Nephron progenitor cell (in vitro differentiated cells): ENCODE data around the gene H6PD.
A peak's percentile ranks its signal among the peaks of the same experiment; 100 is the strongest.
"Not testable (repeated sequence)": the region's sequence is repeated elsewhere in the genome, so short reads cannot be mapped to it uniquely, and the experiment has no call there.

Experiments
- DNase-seq: peaks from one replicate; pipeline ENCODE4 v3.0.0; 2021
- H3K27ac Mint-ChIP-seq: 2 replicates; pipeline ENCODE4 v1.8.0; 2021; ENCODE audit warnings: mild to moderate bottlenecking, moderate library complexity, mixed read lengths
- H3K27me3 Mint-ChIP-seq: 2 replicates; pipeline ENCODE4 v1.8.0; 2021; ENCODE audit warnings: mild to moderate bottlenecking, low read depth, mixed read lengths; ENCODE audit not compliant: poor library complexity
- H3K36me3 Mint-ChIP-seq: 2 replicates; pipeline ENCODE4 v1.8.0; 2021; ENCODE audit warnings: low read depth, mixed read lengths
- H3K4me1 Mint-ChIP-seq: 2 replicates; pipeline ENCODE4 v1.8.0; 2021; ENCODE audit warnings: mixed read lengths
- H3K4me3 Mint-ChIP-seq: 2 replicates; pipeline ENCODE4 v1.8.0; 2021; ENCODE audit warnings: mild to moderate bottlenecking, moderate library complexity, mixed read lengths
- H3K9me3 Mint-ChIP-seq: 2 replicates; pipeline ENCODE4 v1.8.0; 2021; ENCODE audit warnings: mild to moderate bottlenecking, moderate library complexity, mixed read lengths
- TF ChIP-seq, protein P1 (sequence below): fragments of 200-600 bp; sonication (generic); IDR thresholded peaks from 2 replicates; pipeline ENCODE4 v1.5.0; 2021; ENCODE audit warnings: antibody characterized with exemption

The H6PD gene

DNA sequence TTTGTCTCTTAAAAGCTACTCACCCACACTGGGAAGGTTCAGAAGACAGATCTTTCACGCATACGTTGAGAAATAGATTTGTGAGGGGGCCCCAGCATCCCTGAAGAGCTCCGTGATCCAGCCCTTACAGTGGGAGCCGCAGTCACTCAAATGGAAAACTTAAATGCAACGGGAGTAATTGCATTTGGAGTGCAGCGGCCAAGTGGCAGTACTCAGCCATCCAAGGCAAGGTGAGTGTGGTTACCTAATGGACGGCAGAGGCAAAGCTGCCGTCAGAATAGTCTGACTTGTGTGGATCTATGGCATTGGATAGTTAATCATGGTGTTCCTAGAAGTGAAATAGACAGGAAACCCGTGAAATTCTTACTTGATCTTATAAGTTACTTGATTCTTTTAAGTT is 63.3 kb downstream of the H6PD start:
- DNase-seq = no peak
- TF ChIP-seq, protein P1, sequence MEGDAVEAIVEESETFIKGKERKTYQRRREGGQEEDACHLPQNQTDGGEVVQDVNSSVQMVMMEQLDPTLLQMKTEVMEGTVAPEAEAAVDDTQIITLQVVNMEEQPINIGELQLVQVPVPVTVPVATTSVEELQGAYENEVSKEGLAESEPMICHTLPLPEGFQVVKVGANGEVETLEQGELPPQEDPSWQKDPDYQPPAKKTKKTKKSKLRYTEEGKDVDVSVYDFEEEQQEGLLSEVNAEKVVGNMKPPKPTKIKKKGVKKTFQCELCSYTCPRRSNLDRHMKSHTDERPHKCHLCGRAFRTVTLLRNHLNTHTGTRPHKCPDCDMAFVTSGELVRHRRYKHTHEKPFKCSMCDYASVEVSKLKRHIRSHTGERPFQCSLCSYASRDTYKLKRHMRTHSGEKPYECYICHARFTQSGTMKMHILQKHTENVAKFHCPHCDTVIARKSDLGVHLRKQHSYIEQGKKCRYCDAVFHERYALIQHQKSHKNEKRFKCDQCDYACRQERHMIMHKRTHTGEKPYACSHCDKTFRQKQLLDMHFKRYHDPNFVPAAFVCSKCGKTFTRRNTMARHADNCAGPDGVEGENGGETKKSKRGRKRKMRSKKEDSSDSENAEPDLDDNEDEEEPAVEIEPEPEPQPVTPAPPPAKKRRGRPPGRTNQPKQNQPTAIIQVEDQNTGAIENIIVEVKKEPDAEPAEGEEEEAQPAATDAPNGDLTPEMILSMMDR = no peak
- Mint-ChIP-seq H3K27me3 (no peaks in the 10 kb centered on the region), H3K9me3 (no peaks in the 10 kb centered on the region), H3K36me3 (peaks cover 13% of the 10 kb centered on the region), H3K4me3 (no peak overlapping the region), H3K27ac (peak overlapping the region; percentile 7), H3K4me1 (peaks cover 11% of the 10 kb centered on the region)

DNA sequence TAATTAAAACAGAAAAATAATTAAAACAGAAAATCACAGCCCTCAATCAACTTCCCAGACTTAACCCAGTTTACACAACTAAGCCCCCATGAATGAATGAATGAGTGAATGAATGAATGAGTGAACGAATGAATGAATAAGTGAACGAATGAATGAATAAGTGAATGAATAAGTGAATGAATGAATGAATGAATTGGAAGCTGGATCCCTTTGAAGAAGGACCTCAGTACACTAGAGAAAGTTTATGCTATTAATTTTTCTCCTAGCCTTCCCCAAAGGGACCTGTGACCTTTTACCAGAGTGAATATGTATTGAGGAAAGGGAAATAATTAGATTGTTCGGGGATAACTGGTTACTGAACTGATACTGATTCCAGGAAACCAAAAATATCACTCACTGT is 63.7 kb downstream of the H6PD start:
- Mint-ChIP-seq H3K4me1 (peaks cover 15% of the 10 kb centered on the region), H3K36me3 (peaks cover 13% of the 10 kb centered on the region), H3K27me3 (no peaks in the 10 kb centered on the region), H3K4me3 (no peak overlapping the region), H3K27ac (no peak overlapping the region), H3K9me3 (no peaks in the 10 kb centered on the region)
- TF ChIP-seq, protein P1 = no peak
- DNase-seq = no peak

DNA sequence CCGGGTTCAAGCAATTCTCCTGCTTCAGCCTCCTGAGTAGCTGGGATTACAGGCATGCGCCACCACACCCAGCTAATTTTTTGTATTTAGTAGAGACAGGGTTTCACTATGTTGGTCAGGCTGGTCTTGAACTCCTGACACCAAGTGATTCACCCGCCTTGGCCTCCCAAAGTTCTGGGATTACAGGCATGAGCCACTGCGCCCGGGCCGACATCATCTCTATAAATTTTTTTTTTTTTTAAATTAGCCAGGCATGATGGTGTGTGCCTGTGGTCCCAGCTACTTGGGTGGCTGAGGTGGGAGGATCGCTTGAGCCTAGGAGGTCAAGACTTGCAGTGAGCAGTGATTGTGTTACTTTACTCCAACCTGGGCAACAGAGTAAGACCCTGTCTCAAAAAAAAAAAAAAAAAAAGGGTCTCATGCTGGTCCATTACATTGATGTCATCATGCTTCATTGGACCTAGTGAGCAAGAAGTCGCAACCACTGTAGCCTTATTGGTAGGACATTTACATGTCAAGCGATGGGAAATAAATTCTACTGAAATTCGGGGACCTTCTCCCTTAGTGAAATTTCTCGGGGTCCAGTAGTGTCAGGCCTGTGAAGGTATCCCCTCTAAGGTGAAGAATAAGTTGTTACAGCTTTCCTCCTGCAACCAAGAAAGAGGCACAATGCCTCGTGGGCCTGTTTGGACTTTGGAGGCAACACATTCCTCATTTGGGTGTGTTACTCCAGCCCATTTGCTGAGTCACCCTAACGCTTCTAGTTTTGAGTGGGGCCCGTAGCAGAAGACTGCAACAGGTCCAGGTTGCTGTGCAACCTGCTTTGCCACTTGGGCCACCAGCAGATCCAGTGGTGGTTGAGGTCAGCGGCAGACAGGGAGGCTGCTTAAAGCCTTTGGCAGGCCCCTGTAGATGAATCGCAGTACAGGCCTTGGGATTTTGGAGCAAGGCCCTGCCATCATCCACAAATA is 65.3 kb downstream of the H6PD start:
- not testable (repeated sequence) for DNase-seq, H3K4me3 Mint-ChIP-seq, H3K27me3 Mint-ChIP-seq, H3K27ac Mint-ChIP-seq, H3K9me3 Mint-ChIP-seq
- Mint-ChIP-seq H3K36me3 (peaks cover 13% of the 10 kb centered on the region), H3K4me1 (peaks cover 20% of the 10 kb centered on the region)

DNA sequence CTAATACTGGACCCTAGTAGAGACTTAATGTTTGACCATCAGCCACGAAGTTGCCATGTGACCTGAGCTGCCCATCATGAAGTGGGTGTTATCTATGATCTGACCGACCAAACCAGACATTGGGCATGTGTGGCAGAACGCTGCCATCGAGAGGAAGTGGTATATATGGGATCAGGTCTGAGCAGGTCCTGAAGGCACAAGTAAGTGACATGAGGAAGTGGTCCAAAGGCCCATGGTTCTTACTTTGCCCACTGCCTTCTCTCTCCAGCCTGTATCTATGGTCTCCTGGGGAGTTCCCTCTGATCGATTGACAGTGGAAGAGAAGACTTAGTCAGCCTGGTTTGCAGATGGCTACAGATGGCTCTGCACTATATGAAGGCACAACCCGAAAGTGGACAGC is 66.0 kb downstream of the H6PD start:
- Mint-ChIP-seq H3K9me3 (no peaks in the 10 kb centered on the region), H3K27me3 (no peaks in the 10 kb centered on the region), H3K4me1 (peaks cover 27% of the 10 kb centered on the region), H3K36me3 (peaks cover 13% of the 10 kb centered on the region), H3K27ac (no peak overlapping the region), H3K4me3 (no peak overlapping the region)
- TF ChIP-seq, protein P1 = no peak
- no peak for DNase-seq

DNA sequence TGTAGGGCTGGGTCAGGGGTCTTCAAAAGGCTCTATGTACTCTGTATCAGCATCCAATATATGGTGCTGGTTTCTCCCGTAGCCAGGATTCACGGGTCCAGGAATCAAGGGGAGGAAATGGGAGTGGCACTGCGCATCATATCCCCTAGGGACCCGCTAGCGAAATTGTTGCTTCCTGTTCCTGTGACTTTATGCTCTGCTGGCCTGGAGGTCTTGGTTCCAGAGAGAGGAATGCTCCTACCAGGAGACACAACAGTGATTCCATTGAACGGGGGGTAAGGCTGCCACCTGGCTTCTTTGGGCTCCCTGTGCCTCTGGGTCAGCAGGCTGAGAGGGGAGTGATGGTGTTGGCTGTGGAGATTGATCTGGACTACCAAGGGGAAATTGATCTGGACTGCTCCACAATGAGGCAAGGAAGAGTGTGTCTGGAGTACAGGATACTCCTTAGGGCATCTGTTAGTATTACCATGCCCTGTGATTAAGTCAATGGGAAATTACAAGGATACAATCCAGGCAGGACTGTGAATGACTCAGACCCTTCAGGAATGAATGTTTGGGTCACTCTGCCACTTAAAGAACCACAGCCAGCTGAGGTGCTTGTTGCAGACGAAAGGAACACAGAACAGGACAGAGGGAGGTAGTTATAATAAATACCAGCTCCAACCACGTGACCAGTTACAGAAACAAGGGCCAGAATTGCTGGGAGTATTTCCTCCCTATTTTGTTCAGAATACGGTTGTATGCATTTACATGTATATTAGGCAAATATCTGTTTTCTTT is 68.4 kb downstream of the H6PD start:
- Mint-ChIP-seq H3K27me3 (no peaks in the 10 kb centered on the region), H3K4me1 (peaks cover 47% of the 10 kb centered on the region), H3K9me3 (no peaks in the 10 kb centered on the region), H3K27ac (no peak overlapping the region), H3K36me3 (peaks cover 13% of the 10 kb centered on the region), H3K4me3 (no peak overlapping the region)
- TF ChIP-seq, protein P1 = no peak
- no peak for DNase-seq

DNA sequence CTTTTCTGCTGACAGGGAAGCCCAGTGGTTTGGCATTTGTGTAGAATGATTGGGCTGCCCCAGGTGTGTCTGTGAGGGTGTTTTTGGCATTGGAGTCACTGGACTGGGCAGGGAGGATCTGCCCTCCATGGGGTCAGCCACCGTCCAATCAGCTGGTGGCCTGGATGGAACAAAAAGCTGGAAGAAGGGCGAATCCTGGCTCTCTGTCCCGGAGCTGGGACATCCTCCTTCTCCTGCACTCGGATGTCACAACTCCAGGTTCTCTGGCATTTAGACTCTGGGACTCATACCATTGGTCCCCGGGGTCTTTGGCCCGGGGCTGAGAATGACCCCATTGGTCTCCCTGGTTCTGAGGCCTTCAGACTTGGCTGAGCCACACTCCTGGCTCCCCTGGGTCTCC is 69.3 kb downstream of the H6PD start:
- Mint-ChIP-seq H3K9me3 (no peaks in the 10 kb centered on the region), H3K4me1 (peaks cover 53% of the 10 kb centered on the region), H3K27ac (no peak overlapping the region), H3K4me3 (no peak overlapping the region), H3K36me3 (peaks cover 12% of the 10 kb centered on the region), H3K27me3 (no peaks in the 10 kb centered on the region)
- no peak for DNase-seq
- TF ChIP-seq, protein P1 = no peak
